K562 (cell line): ENCODE results near the gene NETO1. TPM values are rescaled to one million over a fixed set of nuclear protein-coding genes. Genes with fewer than 3 reads are reported as not detected.

Experiments
- ATAC-seq: fragments of 200-7000 bp; cut with Tn5 transposase; 3 replicates; pipeline ENCODE4 v1.9.1; 2020; ENCODE audit warnings: moderate library complexity
- BruUV-seq: library from RNA; stranded (reverse); fragments of 400-500 nt; replicated peaks from 2 replicates; lab custom pipeline; 2021; lab: Mats Ljungman, UMichigan
- CTCF ChIA-PET: fragments of 300-600 bp; formaldehyde crosslinking; extraction: SDS; loops from one replicate; lab custom pipeline; 2021; ENCODE audit warnings: low intra/inter-chr PET ratio; lab: Yijun Ruan, JAX
- POLR2A ChIA-PET: fragments of 300-600, 350-650 bp; sonication (Branson Sonifier 250); formaldehyde crosslinking; extraction: SDS; loops from one replicate; lab custom pipeline; 2021; ENCODE audit warnings: antibody characterized with exemption, inconsistent platforms; lab: Yijun Ruan, JAX
- DNase-seq, 4 experiments: peaks; one replicate each; pipeline versions ENCODE4 v3.0.0 to v3.0.0-alpha.2; 2011 to 2018; ENCODE audit warnings: low spot score in 3 of 4, mixed read lengths in 3 of 4; ENCODE audit errors: extremely low read depth in 1 of 4
- FAIRE-seq: peaks from 2 replicates; lab custom pipeline; 2011; peaks lifted over from hg19 to GRCh38; lab: Jason Lieb, UNC
- H2AFZ ChIP-seq: 2 replicates; pipeline ENCODE4 v1.6.0; 2011; ENCODE audit warnings: low read depth, low read length, control low read depth, inconsistent platforms
- H3K27ac ChIP-seq: fragments of 200-600 bp; 3 replicates; pipeline ENCODE4 v1.8.0; 2011; ENCODE audit warnings: low read depth, mild to moderate bottlenecking, control low read depth, inconsistent platforms, low read length, moderate library complexity, mixed read lengths; ENCODE audit errors: extremely low read depth
- H3K27me3 ChIP-seq, 2 experiments: fragments of 300-600 bp in 1 of 2; 2 replicates in 1 of 2; 3 replicates in 1 of 2; pipeline versions ENCODE4 v1.6.0 to v1.8.0; 2011; ENCODE audit warnings: inconsistent platforms in 2 of 2, low read length in 2 of 2, mild to moderate bottlenecking in 1 of 2, mixed read lengths in 1 of 2, moderate library complexity in 1 of 2; ENCODE audit not compliant: control insufficient read depth in 2 of 2, insufficient read depth in 2 of 2
- H3K36me3 ChIP-seq: fragments of 300-600 bp; 3 replicates; pipeline ENCODE4 v1.8.0; 2011; ENCODE audit warnings: mild to moderate bottlenecking, low read length, inconsistent platforms; ENCODE audit not compliant: control insufficient read depth, insufficient read depth
- H3K4me1 ChIP-seq, 2 experiments: fragments of 200-600 bp in 1 of 2; replicated peaks in 1 of 2; 2 replicates in 1 of 2; 3 replicates in 1 of 2; pipeline versions ENCODE4 v1.5.1 to v1.8.0; 2011; ENCODE audit warnings: inconsistent platforms in 2 of 2, low read length in 2 of 2, mild to moderate bottlenecking in 1 of 2, mixed read lengths in 1 of 2, moderate library complexity in 1 of 2; ENCODE audit not compliant: control insufficient read depth in 2 of 2, insufficient read depth in 2 of 2
- H3K4me2 ChIP-seq: 2 replicates; pipeline ENCODE4 v1.6.1; 2011; ENCODE audit warnings: low read length, control low read depth, inconsistent platforms, mixed read lengths; ENCODE audit not compliant: insufficient read depth
- H3K4me3 ChIP-seq: fragments of 200-600 bp; sonication (generic), shearing (Covaris generic); 2 replicates; pipeline ENCODE4 v1.5.1; 2016; ENCODE audit warnings: control low read depth, inconsistent platforms
- H3K79me2 ChIP-seq: fragments of 200-600 bp; 3 replicates; pipeline ENCODE4 v1.8.0; 2011; ENCODE audit warnings: low read length, inconsistent platforms; ENCODE audit not compliant: control insufficient read depth, insufficient read depth
- H3K9ac ChIP-seq, 2 experiments: 2 replicates each; pipeline versions ENCODE4 v1.6.0 to v1.6.1; 2011; ENCODE audit warnings: low read depth in 2 of 2, low read length in 2 of 2, control low read depth in 1 of 2, inconsistent platforms in 1 of 2, mild to moderate bottlenecking in 1 of 2, mixed read lengths in 1 of 2; ENCODE audit not compliant: insufficient read depth in 1 of 2
- H3K9me1 ChIP-seq: one replicate; pipeline ENCODE4 v1.6.0; 2011; ENCODE audit warnings: inconsistent platforms, mild to moderate bottlenecking, low read length, moderate library complexity; ENCODE audit not compliant: control insufficient read depth, insufficient read depth
- H3K9me3 ChIP-seq: replicated peaks from 2 replicates; pipeline ENCODE4 v1.5.1; 2011; ENCODE audit warnings: low read depth, low read length, inconsistent platforms; ENCODE audit not compliant: control insufficient read depth, insufficient read depth
- H4K20me1 ChIP-seq: replicated peaks from 2 replicates; pipeline ENCODE4 v1.6.1; 2011; ENCODE audit warnings: low read length, inconsistent platforms, mixed read lengths; ENCODE audit not compliant: control insufficient read depth, insufficient read depth
- ARID4B ChIP-seq: sonication (generic); formaldehyde crosslinking; IDR thresholded peaks from 2 replicates; pipeline ENCODE4 v1.8.0; 2022; ENCODE audit warnings: mild to moderate bottlenecking, missing genetic modification reagents
- ETS2 ChIP-seq: IDR thresholded peaks from 2 replicates; pipeline ENCODE4 v1.6.1; 2016; ENCODE audit warnings: borderline replicate concordance, missing genetic modification characterization, mild to moderate bottlenecking, moderate library complexity, missing compliant biosample characterization; ENCODE audit not compliant: poor library complexity, severe bottlenecking
- NFIC ChIP-seq: fragments of 450-650 bp; IDR thresholded peaks from 2 replicates; pipeline ENCODE4 v1.6.1; 2017; ENCODE audit warnings: mild to moderate bottlenecking, inconsistent platforms
- RBM22 ChIP-seq: fragments of 200-400 bp; formaldehyde crosslinking; IDR thresholded peaks from 2 replicates; pipeline ENCODE4 v1.6.1; 2018; ENCODE audit warnings: low read length, low read depth; ENCODE audit not compliant: poor library complexity, severe bottlenecking
- SMAD4 ChIP-seq: fragments of 250-450 bp; sonication (Bioruptor Pico); conservative IDR thresholded peaks from 2 replicates; pipeline ENCODE4 v1.8.0; 2021; ENCODE audit warnings: inconsistent platforms, mild to moderate bottlenecking, moderate library complexity
- SMARCC2 ChIP-seq: fragments of 450-650 bp; IDR thresholded peaks from 2 replicates; pipeline ENCODE4 v1.6.1; 2017; ENCODE audit warnings: antibody characterized with exemption, moderate library complexity, mild to moderate bottlenecking, low read depth
- SP2 ChIP-seq: IDR thresholded peaks from 2 replicates; pipeline ENCODE4 v1.6.1; 2011; ENCODE audit warnings: mild to moderate bottlenecking, low read depth, low read length, moderate library complexity; ENCODE audit not compliant: poor library complexity, severe bottlenecking; ENCODE audit errors: extremely low read depth
- SREBF1 ChIP-seq: fragments of 150-350 bp; IDR thresholded peaks from 2 replicates; pipeline ENCODE4 v1.6.1; 2014; ENCODE audit warnings: antibody characterized with exemption, low read depth, low read length, borderline replicate concordance
- ZNF184 ChIP-seq: sonication (generic); formaldehyde crosslinking; IDR thresholded peaks from 2 replicates; pipeline ENCODE4 v1.5.0; 2020; ENCODE audit warnings: missing genetic modification reagents
- ZNF408 ChIP-seq: fragments of 250-450 bp; sonication (Bioruptor Pico); IDR thresholded peaks from 2 replicates; pipeline ENCODE4 v1.4.0; 2020; ENCODE audit warnings: low read depth, mild to moderate bottlenecking, moderate library complexity
- ZNF655 ChIP-seq: fragments of 250-450 bp; sonication (Bioruptor Pico); IDR thresholded peaks from 2 replicates; pipeline ENCODE4 v1.5.0; 2021
- WGBS: fragments of 100-300 bp; shearing (Covaris generic); methylation state at CpG from one replicate; pipeline ENCODE4 v1.1.6; 2016; ENCODE audit warnings: low coverage, mixed read lengths; ENCODE audit not compliant: insufficient coverage; ENCODE audit errors: missing lambda C conversion rate; 5-methylcytosine and 5-hydroxymethylcytosine counted together
- in situ Hi-C: fragments of 300-500 bp; cut with MboI; formaldehyde crosslinking; loops from 4 replicates; pipeline ENCODE4 v1.15.0; 2018; ENCODE audit warnings: inconsistent platforms, mixed read lengths
- intact Hi-C: fragments of 100-400 bp; cut with micrococcal nuclease; formaldehyde crosslinking; loops from 2 replicates; pipeline ENCODE4 v1.14.2; 2022
- polyA plus RNA-seq, 8 experiments: library from polyadenylated mRNA; depleted of rRNA in 4 of 8; stranded (reverse) in 5 of 8; unstranded in 3 of 8; fragments of >200 nt; fragmentation: Nextera tagmentation in 2 of 8; fragmentation: Illumina TruSeq in 1 of 8; extraction: Ambion mirVana in 2 of 8; extraction: Trizol in 1 of 8; gene quantifications; 2 replicates each; pipeline versions ENCODE4 v1.2.1 to v1.2.3, GENCODE V29; 2011 to 2014; ENCODE audit warnings: inconsistent platforms in 1 of 8, missing spikeins in 1 of 8
- total RNA-seq, 7 experiments: library from RNA; depleted of rRNA in 6 of 7; stranded (reverse); fragments of >200 nt in 6 of 7; fragmentation: Illumina TruSeq in 2 of 7; extraction: Trizol in 2 of 7; gene quantifications; 2 replicates each; pipeline versions ENCODE4 v1.2.1 to v1.2.3, GENCODE V29; 2011 to 2021; ENCODE audit warnings: low replicate concordance in 1 of 7

The NETO1 gene
- total and polyA plus RNA-seq, 9 of the 15 experiments (the other 6 are each of a cell fraction or from before 2014, with no cell fraction given): not detected

- Histone ChIP-seq H3K27me3 (no peaks in the 10 kb centered on the region), H2AFZ (no peak overlapping the region), H3K9me3 (no peaks in the 10 kb centered on the region), H3K9ac (no peak overlapping the region), H3K79me2 (no peaks in the 10 kb centered on the region), H3K4me1 (no peaks in the 10 kb centered on the region)
- POLR2A ChIA-PET: no interaction called here
- WGBS: 0% methylated on average over 6 of the region's 8 CpGs
- no peak for TF ChIP-seq ZNF408
- TF ChIP-seq SP2: no peak
- no peak for TF ChIP-seq ETS2 (tag)
- no peak for TF ChIP-seq NFIC
- TF ChIP-seq ZNF655: no peak
- no peak for TF ChIP-seq ZNF184 (CRISPR knock-in tag)
- TF ChIP-seq SMAD4 (CRISPR knock-in tag): no peak
- no peak for TF ChIP-seq RBM22
- TF ChIP-seq SMARCC2: no peak
- TF ChIP-seq ARID4B (CRISPR knock-in tag): no peak
- no peak for TF ChIP-seq SREBF1
- TF ChIP-seq, all 486 proteins: peak for 0
- intact Hi-C loops (no loop called here), in situ Hi-C loops (no loop called here)
- ATAC-seq (no peak), DNase-seq (no peak), FAIRE-seq (no peak)
- Histone ChIP-seq H3K27ac (no peak overlapping the region), H3K4me3 (no peak overlapping the region), H3K36me3 (no peaks in the 10 kb centered on the region), H4K20me1 (no peaks in the 10 kb centered on the region), H3K9me1 (no peaks in the 10 kb centered on the region), H3K4me2 (no peak overlapping the region)
- BruUV-seq: no TSS peak
- CTCF ChIA-PET: no interaction called here
Measured at GRCh38 chr18:72843743-72844142, 24.0 kb downstream of the NETO1 start.
